ENCODE results near the gene RSRC2.
"Not testable (repeated sequence)": the region's sequence is repeated elsewhere in the genome, so short reads cannot be mapped to it uniquely, and the experiment has no call there.

Gene RSRC2

GRCh38 chr12:122495258-122495657, 31.5 kb downstream of the RSRC2 start:
- no peak for TF ChIP-seq EZH2phosphoT487 (IDR thresholded peaks at IDR 0.05; ENCODE audit: borderline replicate concordance, low read length)
- TF ChIP-seq CTCF (IDR thresholded peaks at IDR 0.05; ENCODE audit: low read depth, low read length, poor library complexity, severe bottlenecking): no peak
- Histone ChIP-seq H3K9me3 (ENCODE audit: control insufficient read depth, insufficient read depth, low read length) (no peaks in the 10 kb centered on the region), H3K27ac (ENCODE audit: low read depth, low read length) (peak overlapping the region; percentile 36), H3K4me2 (ENCODE audit: low read length) (peak overlapping the region; percentile 41), H3K36me3 (ENCODE audit: control insufficient read depth, low read length) (peaks cover 79% of the 10 kb centered on the region), H3K79me2 (ENCODE audit: control insufficient read depth, low read length) (peaks cover 91% of the 10 kb centered on the region), H3K4me1 (ENCODE audit: control insufficient read depth, low read length) (peaks cover 53% of the 10 kb centered on the region), H3K4me3 (ENCODE audit: low read length) (peak overlapping the region; percentile 39), H3F3A (ENCODE audit: control insufficient read depth, insufficient read depth) (peaks cover 12% of the 10 kb centered on the region; the same call in 1 of the 2 replicates), H4K20me1 (ENCODE audit: control insufficient read depth, insufficient read depth, low read depth, low read length) (no peaks in the 10 kb centered on the region), H3K9me2 (replicated peaks; ENCODE audit: control insufficient read depth, low read length) (no peaks in the 10 kb centered on the region), H3K27me3 (ENCODE audit: control insufficient read depth, low read length) (no peaks in the 10 kb centered on the region)

DNA sequence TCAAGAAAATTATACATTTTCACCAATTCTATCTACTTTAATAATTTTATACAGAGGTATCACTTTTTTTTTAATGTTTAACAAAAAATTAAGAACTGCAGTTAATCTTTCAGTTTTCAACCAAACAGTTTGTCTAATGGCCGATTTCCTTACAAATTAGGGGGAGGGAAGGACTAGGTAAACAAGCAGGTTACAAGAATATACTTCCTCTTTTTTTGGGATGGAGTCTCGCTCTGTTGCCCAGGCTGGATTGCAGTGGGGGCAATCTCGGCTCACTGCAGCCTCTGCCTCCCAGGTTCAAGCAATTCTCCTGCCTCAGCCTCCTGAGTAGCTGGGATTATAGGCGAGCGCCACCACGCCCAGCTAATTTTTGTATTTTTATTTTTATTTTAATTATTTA, 33.5 kb downstream of the RSRC2 start:
- peaks cover 77% of the 10 kb centered on the region for H3K79me2 ChIP-seq (ENCODE audit: control insufficient read depth, low read length)
- not testable (repeated sequence) for H3K4me2 ChIP-seq (ENCODE audit: low read length)

GRCh38 chr12:122491991-122492390, 34.7 kb downstream of the RSRC2 start:
- Histone ChIP-seq H3K4me1 (ENCODE audit: control insufficient read depth, low read length) (peaks cover 38% of the 10 kb centered on the region), H3F3A (ENCODE audit: control insufficient read depth, insufficient read depth) (peaks cover 12% of the 10 kb centered on the region; the same call in 1 of the 2 replicates), H3K36me3 (ENCODE audit: control insufficient read depth, low read length) (peaks cover 80% of the 10 kb centered on the region), H4K20me1 (ENCODE audit: control insufficient read depth, insufficient read depth, low read depth, low read length) (no peaks in the 10 kb centered on the region), H3K9me3 (ENCODE audit: control insufficient read depth, insufficient read depth, low read length) (no peaks in the 10 kb centered on the region), H3K4me3 (ENCODE audit: low read length) (no peak overlapping the region), H3K27ac (ENCODE audit: low read depth, low read length) (no peak overlapping the region), H3K27me3 (ENCODE audit: control insufficient read depth, low read length) (no peaks in the 10 kb centered on the region), H3K79me2 (ENCODE audit: control insufficient read depth, low read length) (peaks cover 64% of the 10 kb centered on the region), H3K4me2 (ENCODE audit: low read length) (no peak overlapping the region), H3K9me2 (replicated peaks; ENCODE audit: control insufficient read depth, low read length) (no peaks in the 10 kb centered on the region)
- no peak for TF ChIP-seq CTCF (IDR thresholded peaks at IDR 0.05; ENCODE audit: low read depth, low read length, poor library complexity, severe bottlenecking)
- no peak for TF ChIP-seq EZH2phosphoT487 (IDR thresholded peaks at IDR 0.05; ENCODE audit: borderline replicate concordance, low read length)

More for the DNA sequence above, 33.5 kb downstream of the RSRC2 start:
- H3K9me2 ChIP-seq (replicated peaks; ENCODE audit: control insufficient read depth, low read length); H3K9me3 ChIP-seq (ENCODE audit: control insufficient read depth, insufficient read depth, low read length); H3K27ac ChIP-seq (ENCODE audit: low read depth, low read length); H3K27me3 ChIP-seq (ENCODE audit: control insufficient read depth, low read length); H4K20me1 ChIP-seq (ENCODE audit: control insufficient read depth, insufficient read depth, low read depth, low read length); H3K4me3 ChIP-seq (ENCODE audit: low read length): not testable (repeated sequence)
- H3K4me1 ChIP-seq (ENCODE audit: control insufficient read depth, low read length): peaks cover 45% of the 10 kb centered on the region
- peaks cover 12% of the 10 kb centered on the region; the same call in 1 of the 2 replicates for H3F3A ChIP-seq (ENCODE audit: control insufficient read depth, insufficient read depth)
- H3K36me3 ChIP-seq (ENCODE audit: control insufficient read depth, low read length): peaks cover 79% of the 10 kb centered on the region

DNA sequence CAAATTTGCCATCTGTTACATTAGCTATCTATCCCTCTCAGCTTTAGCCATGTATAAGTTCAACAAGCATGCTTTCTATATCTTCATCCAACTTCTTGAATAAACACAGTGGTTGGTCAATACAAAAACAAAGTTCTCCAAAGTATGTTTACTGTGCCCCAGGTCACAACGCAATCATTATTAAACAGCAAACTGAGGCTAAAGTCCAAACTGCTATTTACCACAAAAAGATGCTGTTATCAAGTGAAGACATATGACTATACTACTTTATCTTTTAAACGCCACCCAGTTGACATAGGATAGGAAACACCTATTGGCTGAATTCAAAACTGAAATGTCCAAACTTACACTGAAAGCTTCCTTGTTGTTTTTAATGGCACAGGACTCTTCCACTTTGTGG, 37.7 kb downstream of the RSRC2 start:
- TF ChIP-seq EZH2phosphoT487 (IDR thresholded peaks at IDR 0.05; ENCODE audit: borderline replicate concordance, low read length) (no peak), CTCF (IDR thresholded peaks at IDR 0.05; ENCODE audit: low read depth, low read length, poor library complexity, severe bottlenecking) (no peak)
- Histone ChIP-seq H3K9me3 (ENCODE audit: control insufficient read depth, insufficient read depth, low read length) (no peaks in the 10 kb centered on the region), H3K4me1 (ENCODE audit: control insufficient read depth, low read length) (peaks cover 12% of the 10 kb centered on the region), H3F3A (ENCODE audit: control insufficient read depth, insufficient read depth) (peaks cover 7% of the 10 kb centered on the region; the same call in 1 of the 2 replicates), H3K36me3 (ENCODE audit: control insufficient read depth, low read length) (peaks cover 85% of the 10 kb centered on the region), H3K9me2 (replicated peaks; ENCODE audit: control insufficient read depth, low read length) (no peaks in the 10 kb centered on the region), H3K27ac (ENCODE audit: low read depth, low read length) (no peak overlapping the region), H3K4me3 (ENCODE audit: low read length) (no peak overlapping the region), H3K4me2 (ENCODE audit: low read length) (no peak overlapping the region), H3K79me2 (ENCODE audit: control insufficient read depth, low read length) (peaks cover 35% of the 10 kb centered on the region), H4K20me1 (ENCODE audit: control insufficient read depth, insufficient read depth, low read depth, low read length) (no peaks in the 10 kb centered on the region), H3K27me3 (ENCODE audit: control insufficient read depth, low read length) (no peaks in the 10 kb centered on the region)

- H3K4me3 ChIP-seq (ENCODE audit: low read length); H3K9me3 ChIP-seq (ENCODE audit: control insufficient read depth, insufficient read depth, low read length); H3K4me2 ChIP-seq (ENCODE audit: low read length); H4K20me1 ChIP-seq (ENCODE audit: control insufficient read depth, insufficient read depth, low read depth, low read length); H3K27me3 ChIP-seq (ENCODE audit: control insufficient read depth, low read length); H3K9me2 ChIP-seq (replicated peaks; ENCODE audit: control insufficient read depth, low read length); H3K27ac ChIP-seq (ENCODE audit: low read depth, low read length); H3F3A ChIP-seq (ENCODE audit: control insufficient read depth, insufficient read depth); H3K4me1 ChIP-seq (ENCODE audit: control insufficient read depth, low read length): not testable (repeated sequence)
- Histone ChIP-seq H3K79me2 (ENCODE audit: control insufficient read depth, low read length) (peaks cover 25% of the 10 kb centered on the region), H3K36me3 (ENCODE audit: control insufficient read depth, low read length) (peaks cover 88% of the 10 kb centered on the region)
Observed at GRCh38 chr12:122487807-122488206, 38.9 kb downstream of the RSRC2 start.

Data from DOHH2 (cell line).